T-helper 1 cell treated with Interleukin-12 subunit alpha and Interleukin-12 subunit beta and Interleukin-4 antibody, amounts not matched to agents 30 μg/mL and 1 μg/mL, for 36 hours (primary cell): ENCODE data around the gene DTD2.

Experiments used
- H3K27ac Mint-ChIP-seq: one replicate; pipeline ENCODE4 v1.8.0; 2021; ENCODE audit warnings: mild to moderate bottlenecking, mixed read lengths
- H3K27me3 Mint-ChIP-seq: one replicate; pipeline ENCODE4 v1.8.0; 2021; ENCODE audit warnings: low read depth, mixed read lengths
- H3K36me3 Mint-ChIP-seq: one replicate; pipeline ENCODE4 v1.8.0; 2021; ENCODE audit warnings: low read depth, mixed read lengths
- H3K4me1 Mint-ChIP-seq: one replicate; pipeline ENCODE4 v1.8.0; 2021; ENCODE audit warnings: low read depth, mixed read lengths
- H3K4me3 Mint-ChIP-seq: one replicate; pipeline ENCODE4 v1.8.0; 2021; ENCODE audit warnings: mild to moderate bottlenecking, moderate library complexity, mixed read lengths
- H3K9me3 Mint-ChIP-seq: one replicate; pipeline ENCODE4 v1.8.0; 2021; ENCODE audit warnings: mixed read lengths

The DTD2 gene

GRCh38 chr14:31403707-31404106 lies 53.6 kb downstream of the DTD2 start:
- Mint-ChIP-seq H3K27ac (no peak overlapping the region), H3K27me3 (no peaks in the 10 kb centered on the region), H3K4me1 (peaks cover 6% of the 10 kb centered on the region), H3K36me3 (peaks cover 4% of the 10 kb centered on the region), H3K9me3 (no peaks in the 10 kb centered on the region), H3K4me3 (no peak overlapping the region)

- H3K36me3 Mint-ChIP-seq = peaks cover 10% of the 10 kb centered on the region
- H3K9me3 Mint-ChIP-seq = no peaks in the 10 kb centered on the region
- no peak overlapping the region for H3K27ac Mint-ChIP-seq
- H3K27me3 Mint-ChIP-seq = no peaks in the 10 kb centered on the region
- peaks cover 13% of the 10 kb centered on the region for H3K4me1 Mint-ChIP-seq
- no peak overlapping the region for H3K4me3 Mint-ChIP-seq
Observed at GRCh38 chr14:31402764-31403439, 54.4 kb downstream of the DTD2 start.

GRCh38 chr14:31401369-31401932 lies 55.9 kb downstream of the DTD2 start:
- no peaks in the 10 kb centered on the region for H3K9me3 Mint-ChIP-seq
- H3K27me3 Mint-ChIP-seq = no peaks in the 10 kb centered on the region
- no peak overlapping the region for H3K4me3 Mint-ChIP-seq
- peaks cover 13% of the 10 kb centered on the region for H3K36me3 Mint-ChIP-seq
- H3K4me1 Mint-ChIP-seq = peaks cover 14% of the 10 kb centered on the region
- peak overlapping the region; percentile 52 for H3K27ac Mint-ChIP-seq

GRCh38 chr14:31400031-31400638 lies 57.2 kb downstream of the DTD2 start:
- Mint-ChIP-seq H3K27me3 (no peaks in the 10 kb centered on the region), H3K9me3 (no peaks in the 10 kb centered on the region), H3K4me3 (no peak overlapping the region), H3K36me3 (peaks cover 13% of the 10 kb centered on the region), H3K27ac (peak overlapping the region; percentile 54), H3K4me1 (peaks cover 14% of the 10 kb centered on the region)
